ENCODE results near the gene RXRB. TPM values are rescaled to one million over a fixed set of nuclear protein-coding genes. Genes with fewer than 3 reads are reported as not detected.

The RXRB gene
- total and polyA plus RNA-seq, 10 of the 15 experiments (the other 5 are each of a cell fraction or from before 2014, with no cell fraction given) = 0.71 to 35.0 (median 20.4) TPM

GRCh38 chr6:33213166-33213988 lies 12.9 kb upstream of the RXRB start (continued):
- TF ChIP-seq E2F8 (IDR thresholded peaks at IDR 0.05; ENCODE audit: low read depth, partially characterized antibody) (no peak), YBX1 (IDR thresholded peaks at IDR 0.05) (no peak), MYB (IDR thresholded peaks at IDR 0.05; ENCODE audit: borderline replicate concordance, low read depth, low read length) (no peak), HCFC1 (IDR thresholded peaks at IDR 0.05; ENCODE audit: low read length) (no peak), NFYA (IDR thresholded peaks at IDR 0.05; ENCODE audit: borderline replicate concordance, low read depth, low read length) (no peak), USF1 (IDR thresholded peaks at IDR 0.05; ENCODE audit: borderline replicate concordance, extremely low read length, insufficient read depth, low read depth, low read length) (no peak), MLLT1 (IDR thresholded peaks at IDR 0.05) (no peak), RBBP5 (conservative IDR thresholded peaks at IDR 0.05) (no peak), POLR2AphosphoS5 (IDR thresholded peaks at IDR 0.05; ENCODE audit: low read length) (peak; percentile 27; the same call in 1 of the 2 replicates)

All from GM12878 (cell line).